K562 (cell line): Measurements from ENCODE around the gene TMC5. TPM values are rescaled to one million over a fixed set of nuclear protein-coding genes. Genes with fewer than 3 reads are reported as not detected.

Source experiments
- CREB3 ChIP-seq: fragments of 450-650 bp; conservative IDR thresholded peaks from 2 replicates; pipeline ENCODE4 v1.6.1; 2016; ENCODE audit warnings: missing genetic modification characterization, low read depth, mild to moderate bottlenecking, missing compliant biosample characterization, moderate library complexity
- CSDE1 ChIP-seq, 2 experiments: fragments of 450-650 bp; IDR thresholded peaks; 2 replicates each; pipeline ENCODE4 v1.6.1; 2016; ENCODE audit warnings: mild to moderate bottlenecking in 1 of 2
- FOXM1 ChIP-seq, 2 experiments: fragments of 450-650 bp in 1 of 2; sonication (generic) in 1 of 2; formaldehyde crosslinking in 1 of 2; IDR thresholded peaks; 2 replicates each; pipeline versions ENCODE4 v1.6.1 to v1.9.0; 2017 to 2022; ENCODE audit warnings: low read depth in 2 of 2, mild to moderate bottlenecking in 2 of 2, missing genetic modification reagents in 1 of 2, moderate library complexity in 1 of 2
- NR2C2 ChIP-seq, 2 experiments: fragments of 200-800 bp in 1 of 2; sonication (Bioruptor generic) in 1 of 2; sonication (generic) in 1 of 2; formaldehyde crosslinking in 1 of 2; IDR thresholded peaks; 2 replicates each; pipeline versions ENCODE4 v1.6.1 to v1.8.0; 2016 to 2022; ENCODE audit warnings: mild to moderate bottlenecking in 1 of 2, missing compliant biosample characterization in 1 of 2, missing genetic modification characterization in 1 of 2, missing genetic modification reagents in 1 of 2
- TBL1XR1 ChIP-seq, 2 experiments: IDR thresholded peaks; 2 replicates each; pipeline ENCODE4 v1.6.1; 2012; ENCODE audit warnings: improper control_type of control experiment in 2 of 2, low read length in 2 of 2, mild to moderate bottlenecking in 1 of 2
- THAP12 ChIP-seq: fragments of 250-450 bp; sonication (Bioruptor Pico); IDR thresholded peaks from 2 replicates; pipeline ENCODE4 v1.9.0; 2021; ENCODE audit warnings: mild to moderate bottlenecking, inconsistent platforms
- YY1 ChIP-seq, 3 experiments: IDR thresholded peaks; 2 replicates each; pipeline ENCODE4 v1.6.1; 2011; ENCODE audit warnings: low read length in 2 of 3, mild to moderate bottlenecking in 2 of 3, moderate library complexity in 2 of 3, borderline replicate concordance in 1 of 3, control low read depth in 1 of 3, low read depth in 1 of 3; ENCODE audit not compliant: insufficient read depth in 3 of 3, insufficient replicate concordance in 2 of 3, control insufficient read depth in 1 of 3, insufficient read length in 1 of 3; ENCODE audit errors: extremely low read depth in 1 of 3
- ZMIZ1 ChIP-seq, 2 experiments: fragments of 150-350 bp in 1 of 2; IDR thresholded peaks; 2 replicates each; pipeline ENCODE4 v1.6.1; 2012 to 2016; ENCODE audit warnings: low read depth in 2 of 2, low read length in 2 of 2, mild to moderate bottlenecking in 1 of 2, moderate library complexity in 1 of 2
- ZNF584 ChIP-seq: fragments of 200-800 bp; sonication (Bioruptor generic); IDR thresholded peaks from 2 replicates; pipeline ENCODE4 v1.6.1; 2016; ENCODE audit warnings: low read depth, mild to moderate bottlenecking, missing genetic modification characterization, missing compliant biosample characterization
- polyA plus RNA-seq, 8 experiments: library from polyadenylated mRNA; depleted of rRNA in 4 of 8; stranded (reverse) in 5 of 8; unstranded in 3 of 8; fragments of >200 nt; fragmentation: Nextera tagmentation in 2 of 8; fragmentation: Illumina TruSeq in 1 of 8; extraction: Ambion mirVana in 2 of 8; extraction: Trizol in 1 of 8; gene quantifications; 2 replicates each; pipeline versions ENCODE4 v1.2.1 to v1.2.3, GENCODE V29; 2011 to 2014; ENCODE audit warnings: inconsistent platforms in 1 of 8, missing spikeins in 1 of 8
- total RNA-seq, 7 experiments: library from RNA; depleted of rRNA in 6 of 7; stranded (reverse); fragments of >200 nt in 6 of 7; fragmentation: Illumina TruSeq in 2 of 7; extraction: Trizol in 2 of 7; gene quantifications; 2 replicates each; pipeline versions ENCODE4 v1.2.1 to v1.2.3, GENCODE V29; 2011 to 2021; ENCODE audit warnings: low replicate concordance in 1 of 7
- TF ChIP-seq, protein P1 (sequence below): sonication (generic); formaldehyde crosslinking; IDR thresholded peaks from 2 replicates; pipeline ENCODE4 v1.8.0; 2022; ENCODE audit warnings: mild to moderate bottlenecking, low read depth, missing genetic modification reagents
- TF ChIP-seq, protein P2 (sequence below): fragments of 450-650 bp; IDR thresholded peaks from 2 replicates; pipeline ENCODE4 v1.6.1; 2016; ENCODE audit warnings: antibody characterized with exemption

The TMC5 gene
- total and polyA plus RNA-seq, 9 of the 15 experiments (the other 6 are each of a cell fraction or from before 2014, with no cell fraction given) = 0.83 to 2.6 (median 1.6) TPM

DNA sequence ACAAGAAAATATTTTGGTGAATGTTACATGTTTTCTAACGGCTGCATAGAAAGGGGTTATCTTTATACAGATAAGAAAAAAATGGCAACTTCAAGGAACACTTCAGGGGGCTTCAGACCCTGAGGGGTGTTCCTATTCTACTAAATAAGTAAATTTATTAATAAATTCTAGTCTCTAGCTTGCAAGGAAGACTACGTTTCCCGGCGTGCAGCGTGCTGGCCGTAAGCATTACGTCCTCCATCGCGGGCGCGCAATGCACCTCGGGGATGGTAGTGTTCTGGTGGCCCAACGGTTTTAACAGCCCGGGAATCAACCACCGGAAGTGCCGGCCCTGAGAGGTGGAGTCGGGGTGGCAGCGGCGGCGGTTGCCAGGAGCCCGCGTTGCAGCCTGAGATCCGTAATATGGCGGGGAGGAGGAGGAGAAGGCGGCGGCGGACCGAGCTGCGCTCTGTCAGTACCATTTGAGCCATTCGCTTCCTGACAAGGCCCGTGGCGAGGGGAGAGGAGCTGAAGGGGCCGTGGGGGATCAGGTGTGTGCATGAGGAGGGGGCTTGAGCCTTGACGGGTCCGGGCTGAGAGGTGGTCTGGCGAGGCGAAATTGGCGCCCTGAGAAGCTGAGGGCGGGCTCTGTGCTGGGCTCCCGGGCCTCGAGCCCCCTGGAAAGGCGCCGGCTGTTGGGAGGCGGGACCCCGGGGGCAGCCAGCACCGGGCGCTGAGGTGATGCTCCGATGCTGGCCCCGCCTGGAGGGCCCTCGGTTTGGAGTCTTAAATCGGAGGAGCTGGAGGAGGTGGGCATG lies 106.1 kb downstream of the TMC5 start, which contains the start of gene CCP110 (continued):
- TF ChIP-seq, protein P1, sequence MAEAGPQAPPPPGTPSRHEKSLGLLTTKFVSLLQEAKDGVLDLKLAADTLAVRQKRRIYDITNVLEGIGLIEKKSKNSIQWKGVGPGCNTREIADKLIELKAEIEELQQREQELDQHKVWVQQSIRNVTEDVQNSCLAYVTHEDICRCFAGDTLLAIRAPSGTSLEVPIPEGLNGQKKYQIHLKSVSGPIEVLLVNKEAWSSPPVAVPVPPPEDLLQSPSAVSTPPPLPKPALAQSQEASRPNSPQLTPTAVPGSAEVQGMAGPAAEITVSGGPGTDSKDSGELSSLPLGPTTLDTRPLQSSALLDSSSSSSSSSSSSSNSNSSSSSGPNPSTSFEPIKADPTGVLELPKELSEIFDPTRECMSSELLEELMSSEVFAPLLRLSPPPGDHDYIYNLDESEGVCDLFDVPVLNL (CRISPR knock-in tag) = peak; percentile 67; the same call in 1 of the 2 replicates
- TF ChIP-seq ZNF584 = 0 out of 2 replicates have a peak, but pooled peaks have one; percentile 67
- TF ChIP-seq NR2C2 (CRISPR knock-in tag; IDR thresholded peaks at IDR 0.05) = no peak
- peak; percentile 60; the same call in 1 of the 2 replicates for TF ChIP-seq NR2C2 (tag; IDR thresholded peaks at IDR 0.05)
- no peak for TF ChIP-seq ZMIZ1 (IDR thresholded peaks at IDR 0.05; ENCODE audit: low read depth in 2 of 2, low read length in 2 of 2)
- TF ChIP-seq CREB3 (tag) = 0 out of 2 replicates have a peak, but pooled peaks have one; percentile 39
- peak; percentile 82 for TF ChIP-seq FOXM1 (IDR thresholded peaks at IDR 0.05; ENCODE audit: low read depth)
- TF ChIP-seq FOXM1 (CRISPR knock-in tag; IDR thresholded peaks at IDR 0.05; ENCODE audit: low read depth) = no peak
- TF ChIP-seq TBL1XR1 (IDR thresholded peaks at IDR 0.05; ENCODE audit: low read length in 2 of 2) = peak in 1 of 2 experiments; percentile 72; a peak in 2 of 4 replicates
- peak in 1 of 2 experiments; percentile 51; a peak in 1 of 4 replicates for TF ChIP-seq CSDE1 (IDR thresholded peaks at IDR 0.05)
- TF ChIP-seq YY1 (IDR thresholded peaks at IDR 0.05; ENCODE audit: borderline replicate concordance in 1 of 3, control insufficient read depth in 1 of 3, extremely low read depth in 1 of 3, insufficient read depth in 3 of 3, insufficient read length in 1 of 3, insufficient replicate concordance in 2 of 3, low read depth in 1 of 3, low read length in 2 of 3) = peak; percentile 47 to 88 (median 76)
- TF ChIP-seq, protein P2, sequence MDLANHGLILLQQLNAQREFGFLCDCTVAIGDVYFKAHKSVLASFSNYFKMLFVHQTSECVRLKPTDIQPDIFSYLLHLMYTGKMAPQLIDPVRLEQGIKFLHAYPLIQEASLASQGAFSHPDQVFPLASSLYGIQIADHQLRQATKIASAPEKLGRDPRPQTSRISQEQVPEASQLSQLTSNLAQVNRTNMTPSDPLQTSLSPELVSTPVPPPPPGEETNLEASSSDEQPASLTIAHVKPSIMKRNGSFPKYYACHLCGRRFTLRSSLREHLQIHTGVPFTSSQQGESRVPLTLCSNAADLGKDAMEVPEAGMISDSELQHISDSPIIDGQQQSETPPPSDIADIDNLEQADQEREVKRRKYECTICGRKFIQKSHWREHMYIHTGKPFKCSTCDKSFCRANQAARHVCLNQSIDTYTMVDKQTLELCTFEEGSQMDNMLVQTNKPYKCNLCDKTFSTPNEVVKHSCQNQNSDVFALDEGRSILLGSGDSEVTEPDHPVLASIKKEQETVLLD = peak; percentile 38; the same call in 1 of the 2 replicates
- peak; percentile 88; the same call in 1 of the 2 replicates for TF ChIP-seq THAP12
